ENCODE measurements around the gene CCNJL.

Gene CCNJL

DNA sequence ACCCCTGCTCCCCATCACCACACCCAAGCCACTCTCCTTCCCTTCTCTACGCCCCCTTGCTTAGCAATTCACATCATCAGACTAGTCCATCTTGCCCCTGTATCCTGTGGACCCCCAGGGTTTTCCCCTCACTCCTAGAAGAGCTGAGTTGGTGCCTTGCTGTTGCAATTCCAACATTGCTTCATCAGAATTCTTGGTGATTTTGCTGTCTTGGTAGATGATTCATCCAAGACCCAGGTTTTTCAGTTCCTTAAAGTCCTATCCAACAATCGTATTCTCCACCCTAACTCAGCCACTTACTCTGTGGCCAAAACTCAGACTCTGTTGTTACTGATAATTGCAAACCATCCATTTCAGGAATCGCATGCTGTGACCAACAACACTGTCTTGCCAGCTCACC is 21.4 kb upstream of the CCNJL start:
- DNase-seq (ENCODE audit: low spot score): no peak

DNA sequence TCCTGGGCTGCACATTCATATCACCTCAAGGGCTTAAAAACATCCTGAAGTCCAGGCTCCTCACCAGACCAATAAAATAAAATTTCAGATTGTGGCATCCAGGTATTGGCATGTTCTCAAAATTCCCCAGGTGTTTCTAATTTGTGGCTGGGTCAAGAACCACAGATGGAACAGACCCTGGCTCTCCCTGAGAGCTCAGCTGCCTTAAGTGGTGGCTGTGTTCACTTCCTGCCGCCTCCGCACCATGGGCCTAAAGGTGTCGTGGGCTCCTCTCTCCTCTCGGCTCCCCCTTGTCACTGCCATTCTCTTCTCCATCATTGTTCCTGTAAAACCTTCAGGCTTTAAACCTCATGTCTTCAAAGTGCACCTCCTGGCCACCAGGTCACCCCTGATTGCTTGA is 17.8 kb upstream of the CCNJL start:
- DNase-seq (ENCODE audit: low spot score): no peak

DNA sequence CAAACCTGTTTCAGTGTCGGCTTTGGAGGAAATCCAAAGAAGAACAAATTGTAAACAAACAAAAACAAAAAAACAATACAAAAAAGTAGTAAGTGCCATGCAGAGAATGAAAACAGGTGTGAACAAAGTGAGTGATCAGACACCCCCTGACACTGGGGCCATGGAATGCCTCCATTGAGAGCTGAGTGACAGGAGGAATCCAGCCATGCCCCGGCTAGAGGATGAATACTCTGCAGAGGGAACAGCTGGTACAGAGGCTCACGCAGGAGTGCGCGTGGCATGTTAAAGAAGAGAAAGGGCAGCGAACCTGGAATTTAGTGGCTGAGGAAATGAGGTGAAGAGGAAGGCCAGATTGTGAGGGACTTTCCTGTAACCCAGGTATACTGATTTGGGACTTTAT is 15.5 kb upstream of the CCNJL start:
- no peak for DNase-seq (ENCODE audit: low spot score)

DNA sequence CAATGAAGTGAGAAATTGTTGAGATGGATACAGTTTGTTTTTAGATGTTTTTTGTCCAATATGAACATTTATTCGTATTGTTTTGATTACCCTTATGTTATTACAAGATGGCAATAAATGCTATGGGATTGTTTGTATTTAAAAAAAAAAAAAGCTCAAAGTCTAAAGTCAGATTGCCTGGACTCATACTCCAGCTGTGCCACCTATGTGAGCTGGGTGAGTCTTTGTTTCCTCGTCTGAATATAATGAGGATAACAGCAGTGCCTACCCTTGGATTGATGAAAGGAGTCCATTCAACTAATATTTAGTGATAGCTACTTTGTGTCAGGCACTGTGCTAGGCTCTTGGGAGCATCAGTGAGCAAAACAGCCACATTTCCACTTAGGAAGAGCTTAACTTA is 14.6 kb upstream of the CCNJL start:
- DNase-seq (ENCODE audit: low spot score): no peak

DNA sequence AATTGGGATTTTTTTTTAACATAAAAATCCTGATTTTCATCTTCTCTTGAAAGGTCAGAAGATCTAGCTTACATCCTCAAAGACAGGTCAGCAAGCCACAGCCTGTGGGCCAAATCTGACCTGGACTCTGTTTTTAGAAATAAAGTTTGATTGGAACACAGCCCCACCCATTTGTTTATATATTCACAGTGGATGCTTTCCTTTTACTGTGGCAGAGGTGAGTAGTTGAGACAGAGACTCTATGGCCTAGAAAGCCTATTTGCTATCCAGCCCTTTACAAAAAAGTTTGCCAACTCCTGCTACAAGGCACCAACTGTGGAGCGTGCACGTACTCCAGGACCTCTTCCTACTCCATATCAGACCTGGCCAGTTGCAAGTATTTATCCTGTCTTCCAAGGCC is 13.4 kb upstream of the CCNJL start:
- no peak for DNase-seq (ENCODE audit: low spot score)

DNA sequence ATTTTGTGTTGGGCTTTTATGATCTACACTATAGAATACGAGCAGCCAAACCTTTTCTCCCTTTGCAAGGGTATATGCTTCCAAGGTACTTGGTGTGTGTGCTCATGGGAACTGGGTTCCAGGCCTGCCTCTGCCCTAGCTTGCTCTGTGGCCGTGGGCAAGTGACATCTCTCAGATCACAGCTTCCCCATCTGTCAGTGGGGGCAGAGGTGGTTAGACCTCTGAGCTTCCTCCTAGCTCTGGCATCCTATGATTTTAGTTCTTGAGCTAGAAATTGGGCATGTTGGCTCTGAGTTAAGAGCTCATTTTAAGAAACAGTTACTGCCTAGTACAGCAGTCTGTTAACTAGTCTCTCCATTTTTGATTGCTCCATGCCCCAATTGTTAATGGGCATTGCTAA is 12.5 kb upstream of the CCNJL start:
- no peak for DNase-seq (ENCODE audit: low spot score)

DNA sequence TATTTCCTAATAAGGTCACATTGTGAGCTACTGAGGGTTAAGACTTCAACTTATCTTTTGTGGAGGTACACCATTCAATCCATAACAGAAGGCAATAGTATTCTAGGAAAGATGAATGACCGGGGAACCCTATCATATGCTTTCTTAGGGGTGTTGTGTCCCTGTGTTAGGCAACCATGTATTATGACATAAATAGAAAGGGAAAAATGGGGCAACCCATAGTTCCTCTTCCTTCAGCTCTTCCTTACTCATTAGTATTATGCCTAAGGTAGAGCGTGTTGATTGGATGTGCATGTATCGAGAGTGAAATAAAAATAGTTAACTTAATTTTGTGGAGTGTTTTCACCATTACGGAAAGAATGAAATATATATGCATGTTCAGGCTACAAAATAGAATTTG is 6.0 kb upstream of the CCNJL start:
- no peak for DNase-seq (ENCODE audit: low spot score)

DNA sequence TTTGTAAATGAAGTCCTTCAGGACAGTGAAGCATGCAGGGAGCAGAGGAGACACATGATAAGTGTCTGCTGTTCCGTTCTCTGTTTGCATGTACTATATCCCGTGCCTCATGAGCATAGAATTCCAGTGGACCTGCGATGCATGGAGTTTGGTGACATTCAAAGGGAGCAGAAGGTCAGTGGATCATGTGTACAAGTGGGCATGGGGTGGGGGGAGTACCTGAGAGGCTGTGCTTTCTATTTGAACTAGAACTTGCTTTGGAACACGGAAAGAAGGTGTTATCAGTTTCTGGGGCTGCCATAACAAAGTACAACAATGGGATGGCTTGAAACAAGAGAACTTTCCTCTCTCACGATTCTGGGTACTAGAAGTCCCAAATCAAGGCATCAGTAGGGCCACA is 5.1 kb upstream of the CCNJL start:
- no peak for DNase-seq (ENCODE audit: low spot score)

DNA sequence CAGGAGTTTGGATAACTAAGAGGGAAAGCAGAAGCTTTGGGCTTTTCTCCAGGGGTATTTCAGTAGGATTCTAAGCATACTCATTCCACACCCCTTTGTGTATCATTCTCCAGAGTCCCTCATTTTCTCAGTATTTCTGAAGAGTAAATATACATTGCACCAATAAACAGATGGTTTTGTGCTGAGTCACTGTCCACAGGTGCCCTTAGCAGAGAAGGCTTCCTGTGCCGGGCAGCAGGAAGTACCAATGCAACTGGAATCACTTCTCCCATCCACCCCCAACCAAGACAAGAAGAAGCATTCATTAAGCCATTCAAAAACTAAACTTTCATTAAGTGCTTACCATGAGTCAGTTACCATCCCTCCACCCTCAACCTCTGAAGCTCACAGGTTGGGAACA is 3.6 kb upstream of the CCNJL start:
- peak; percentile 76 for DNase-seq (ENCODE audit: low spot score)

DNA sequence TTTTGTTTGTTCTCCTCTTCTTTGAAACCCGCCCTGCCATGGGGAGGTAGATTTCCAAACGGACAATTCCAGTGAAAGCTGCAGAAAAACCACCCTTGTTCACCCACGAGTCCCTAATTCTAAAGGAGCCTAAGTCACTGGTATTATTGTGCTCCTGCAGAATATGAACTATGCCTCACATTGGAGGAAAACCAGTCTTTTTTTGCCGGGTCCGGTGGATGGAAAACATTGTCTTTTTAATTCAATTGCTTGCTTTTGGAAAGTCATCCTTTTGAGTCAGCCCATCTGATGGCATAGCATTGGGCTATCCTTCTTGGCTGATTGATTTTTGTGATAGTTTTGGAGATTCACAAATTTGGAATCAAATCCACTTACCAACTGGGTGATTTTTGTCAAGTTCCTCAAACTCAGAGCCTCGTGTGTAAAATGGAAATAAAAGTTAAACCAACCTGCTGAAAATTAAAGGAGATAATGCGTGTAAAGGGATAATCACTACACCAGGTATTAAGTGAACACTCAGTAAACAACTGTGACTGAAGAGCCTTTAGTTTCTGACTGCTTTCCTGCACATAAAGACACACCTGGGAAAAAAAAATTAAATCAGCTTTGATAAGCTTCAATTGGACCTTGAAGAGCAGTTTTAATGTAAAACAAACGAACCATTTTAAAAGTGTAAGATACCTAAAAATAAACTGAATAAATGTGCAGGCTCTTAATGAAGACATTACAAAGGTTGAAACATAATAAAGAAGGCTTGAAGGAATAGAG is 780 bp upstream of the CCNJL start:
- DNase-seq (ENCODE audit: low spot score): peak; percentile 16

DNA sequence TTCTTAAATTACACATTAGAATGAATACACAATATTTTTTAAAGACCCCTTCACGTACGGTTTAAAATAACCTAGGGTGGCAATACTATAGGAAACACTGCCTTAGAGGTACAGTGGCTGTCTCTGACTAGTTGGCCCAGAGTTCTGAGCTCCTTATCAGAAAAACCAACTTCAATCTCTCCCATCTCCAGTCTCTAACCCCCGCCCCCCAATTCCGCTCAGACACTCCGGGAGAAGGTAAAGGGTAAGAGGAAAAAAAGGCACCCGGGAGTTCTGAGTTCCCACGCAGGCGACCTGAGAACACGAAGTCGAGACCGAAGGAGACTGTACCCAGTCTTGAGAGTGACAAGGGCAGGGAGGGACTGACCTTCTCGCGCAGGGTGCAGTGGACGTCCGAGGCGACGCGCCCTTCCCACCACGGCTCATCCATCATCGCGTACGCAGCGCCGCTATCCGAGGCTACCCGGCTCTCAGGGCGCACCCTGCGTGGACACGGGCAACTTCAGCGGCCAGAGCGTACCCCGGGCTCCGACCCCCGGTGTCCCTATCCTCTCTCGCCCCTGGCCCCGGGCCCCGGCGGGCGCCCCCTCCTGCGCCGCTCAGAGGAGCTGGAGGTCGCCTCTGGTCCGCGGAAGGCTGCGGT is 752 bp downstream of the CCNJL start:
- peak; percentile 22 for DNase-seq (ENCODE audit: low spot score)

DNA sequence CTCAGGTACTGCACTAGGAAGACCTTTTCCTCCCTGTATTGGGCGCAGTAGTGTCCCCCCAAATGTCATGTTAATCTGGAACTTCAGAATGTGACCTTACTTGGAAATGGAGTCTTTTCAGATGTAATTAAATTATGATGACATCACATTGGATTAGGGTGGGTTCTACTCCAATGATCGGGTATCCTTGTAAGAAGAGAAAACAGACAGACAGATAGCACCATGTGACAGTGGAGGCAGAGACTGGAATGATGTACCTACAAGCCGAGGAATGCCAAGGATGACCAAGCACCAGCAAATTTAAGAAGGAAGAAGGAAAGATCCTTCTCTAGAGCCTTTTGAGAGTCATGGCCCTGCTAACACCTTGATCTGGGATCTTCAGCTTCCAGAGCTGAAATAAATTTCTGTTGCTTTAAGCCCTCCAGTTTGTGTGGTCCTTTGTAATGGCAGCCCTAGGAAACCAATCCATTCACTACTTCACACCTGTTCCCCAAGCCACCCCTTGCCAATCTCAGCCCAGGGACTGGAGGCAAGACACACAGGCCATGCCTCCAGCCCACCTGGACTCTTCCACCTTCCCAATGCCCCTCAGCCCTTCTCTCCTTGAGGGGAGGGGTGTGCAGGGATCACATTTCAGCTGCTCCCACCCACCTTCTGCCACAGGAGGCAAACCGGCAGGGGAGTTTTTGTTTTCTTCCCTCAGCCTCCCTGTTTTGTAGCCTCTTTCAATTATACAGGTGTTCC is 1.6 kb downstream of the CCNJL start:
- no peak for DNase-seq (ENCODE audit: low spot score)

DNA sequence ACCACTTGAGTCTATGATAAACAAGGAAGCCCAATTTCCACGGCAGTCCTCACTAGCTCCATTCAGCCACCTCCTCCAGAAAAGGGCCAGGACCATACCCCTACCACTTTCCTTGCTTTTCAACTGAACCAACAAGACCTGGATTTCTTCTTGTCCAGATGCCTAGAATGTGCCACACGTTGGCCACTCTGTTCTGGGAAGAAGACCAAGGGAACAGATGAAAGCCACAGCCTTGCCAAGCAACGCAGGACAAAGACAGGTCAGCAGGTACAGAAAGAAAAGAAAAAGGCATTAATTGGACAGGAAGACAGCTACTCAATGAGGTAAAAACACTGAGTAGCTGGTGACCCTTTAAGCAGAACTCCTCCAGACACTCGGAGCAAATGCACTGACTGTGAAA is 2.2 kb downstream of the CCNJL start:
- DNase-seq (ENCODE audit: low spot score): no peak

DNA sequence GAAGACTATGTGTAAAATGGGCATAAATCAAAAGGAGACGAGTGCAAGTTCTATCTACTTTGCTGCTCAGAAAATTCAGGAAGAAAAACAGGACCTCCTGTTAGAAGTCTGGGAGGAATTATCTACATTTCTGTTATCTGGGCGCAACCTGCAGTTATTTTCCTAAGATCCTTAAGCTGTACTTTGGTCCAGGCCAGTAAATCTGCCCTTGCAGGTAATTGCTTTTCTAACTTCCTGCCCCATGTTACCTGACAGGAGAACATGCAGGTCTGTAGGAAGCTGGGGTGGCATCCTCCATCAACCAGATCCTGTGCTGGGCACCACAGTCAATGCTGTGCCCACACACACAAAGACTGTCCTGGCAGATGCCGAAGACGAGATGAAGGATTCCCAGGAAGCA is 5.7 kb downstream of the CCNJL start:
- DNase-seq (ENCODE audit: low spot score): no peak

DNA sequence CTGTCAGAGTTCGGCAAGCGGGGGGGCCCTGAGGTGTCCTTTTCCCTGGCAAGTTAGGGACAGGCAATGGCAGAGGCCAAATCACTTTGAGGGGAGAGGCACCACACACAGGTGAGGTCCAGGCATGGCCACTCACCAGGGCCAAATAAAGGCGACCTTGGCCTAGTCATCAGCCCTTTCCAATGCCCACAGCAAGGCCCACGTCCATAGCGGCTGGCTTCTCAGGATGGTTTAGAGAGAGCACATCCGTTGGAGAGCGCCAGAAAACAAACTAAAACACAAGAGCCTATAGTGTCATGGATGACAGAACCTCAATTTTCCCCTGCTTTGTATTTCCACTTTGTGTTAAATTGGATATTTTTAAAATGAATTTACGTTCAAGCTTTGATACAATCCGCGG is 7.0 kb downstream of the CCNJL start:
- no peak for DNase-seq (ENCODE audit: low spot score)

DNA sequence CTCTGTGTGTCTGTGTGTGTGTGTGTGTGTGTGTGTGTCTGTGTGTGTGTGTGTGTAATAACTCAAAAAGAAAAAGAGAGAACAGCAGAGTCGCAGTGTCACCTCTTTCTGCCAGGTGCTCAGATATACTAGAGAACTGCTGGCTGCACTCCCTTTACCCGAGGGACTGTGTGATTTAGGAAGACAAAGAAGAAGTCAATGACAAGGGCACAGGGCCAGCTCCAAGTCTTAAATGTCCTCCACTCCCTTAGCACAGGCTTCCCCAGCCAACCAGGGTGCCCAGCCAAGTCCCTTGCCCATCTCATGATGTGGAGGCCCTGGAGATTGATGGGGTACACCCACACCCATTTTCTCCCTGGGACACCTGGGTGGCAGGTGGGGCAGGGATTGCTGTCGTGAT is 8.7 kb downstream of the CCNJL start:
- DNase-seq (ENCODE audit: low spot score): no peak

DNA sequence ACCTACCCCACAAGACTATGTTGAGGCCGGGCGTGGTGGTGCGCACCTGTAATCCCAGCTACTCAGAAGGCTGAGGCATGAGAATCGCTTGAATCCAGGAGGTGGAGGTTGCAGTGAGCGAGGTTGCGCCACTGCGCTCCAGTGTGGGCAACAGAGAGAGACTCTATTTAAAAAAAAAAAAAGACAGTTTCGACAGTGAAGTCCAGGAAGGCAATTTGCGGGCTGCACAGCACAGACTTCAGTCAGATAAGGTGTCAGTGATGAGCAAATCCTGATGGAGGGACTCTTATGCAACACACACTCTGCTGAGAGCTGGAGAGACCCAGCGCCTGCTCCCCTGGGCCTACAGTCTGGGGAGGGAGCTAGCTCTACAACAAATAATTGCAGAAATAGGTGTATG is 14.2 kb downstream of the CCNJL start:
- no peak for DNase-seq (ENCODE audit: low spot score)

DNA sequence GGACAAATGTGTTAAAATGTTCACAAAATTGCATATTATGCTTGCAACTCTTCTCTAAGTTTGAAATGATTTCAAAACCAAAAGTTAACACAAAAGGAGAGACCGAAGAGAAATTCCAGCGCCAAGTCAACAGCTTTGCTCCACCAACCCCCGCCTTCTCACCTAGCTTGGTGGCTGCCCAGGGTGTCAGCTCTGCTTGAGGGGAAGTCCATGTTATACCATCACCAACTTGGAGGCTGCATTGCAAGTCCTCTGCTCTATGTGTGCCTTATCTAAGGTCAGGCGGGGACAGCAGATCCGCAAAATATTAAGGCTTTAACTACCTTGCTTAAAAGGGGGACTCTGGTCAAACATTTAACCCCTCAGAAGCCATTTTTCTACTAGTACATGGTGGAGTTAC is 14.6 kb downstream of the CCNJL start:
- no peak for DNase-seq (ENCODE audit: low spot score)

DNA sequence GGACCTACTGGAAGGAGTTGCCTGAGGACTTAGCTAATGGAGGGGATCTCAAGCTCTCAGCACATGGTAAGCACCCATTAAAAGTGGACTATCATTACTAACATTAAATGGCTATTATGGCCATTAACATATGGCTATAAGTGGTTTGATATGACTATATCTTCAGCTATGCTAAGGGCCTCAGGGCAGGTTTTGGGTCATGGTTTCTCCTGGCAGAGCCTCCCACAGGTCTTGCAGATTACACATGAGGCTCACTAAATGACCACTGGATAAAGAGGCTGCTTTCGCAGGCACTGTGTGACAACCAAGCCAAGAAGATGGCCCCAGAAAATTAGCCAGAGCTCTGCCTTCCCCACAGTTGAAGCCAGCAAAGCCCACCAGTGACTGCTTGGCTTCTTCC is 15.4 kb downstream of the CCNJL start:
- no peak for DNase-seq (ENCODE audit: low spot score)

DNA sequence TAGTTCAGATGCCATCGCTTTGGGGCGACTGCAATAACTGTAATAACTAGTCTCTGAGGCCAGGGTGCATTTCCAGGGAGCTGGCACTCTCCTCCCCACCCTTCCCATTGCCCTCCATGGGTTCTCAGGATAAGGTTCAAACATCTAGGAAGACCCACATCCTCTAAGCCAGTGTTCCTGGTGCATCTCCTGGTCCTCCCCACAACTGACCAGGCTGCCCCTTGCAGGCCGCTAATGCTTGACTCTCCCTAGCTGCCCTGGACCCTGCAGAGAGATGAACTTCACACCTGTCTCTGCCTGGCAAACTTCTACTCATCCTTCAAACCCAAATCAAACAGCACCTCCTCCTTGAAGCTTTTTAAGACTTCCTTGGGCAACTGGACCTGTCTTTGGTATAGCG is 15.9 kb downstream of the CCNJL start:
- no peak for DNase-seq (ENCODE audit: low spot score)

DNA sequence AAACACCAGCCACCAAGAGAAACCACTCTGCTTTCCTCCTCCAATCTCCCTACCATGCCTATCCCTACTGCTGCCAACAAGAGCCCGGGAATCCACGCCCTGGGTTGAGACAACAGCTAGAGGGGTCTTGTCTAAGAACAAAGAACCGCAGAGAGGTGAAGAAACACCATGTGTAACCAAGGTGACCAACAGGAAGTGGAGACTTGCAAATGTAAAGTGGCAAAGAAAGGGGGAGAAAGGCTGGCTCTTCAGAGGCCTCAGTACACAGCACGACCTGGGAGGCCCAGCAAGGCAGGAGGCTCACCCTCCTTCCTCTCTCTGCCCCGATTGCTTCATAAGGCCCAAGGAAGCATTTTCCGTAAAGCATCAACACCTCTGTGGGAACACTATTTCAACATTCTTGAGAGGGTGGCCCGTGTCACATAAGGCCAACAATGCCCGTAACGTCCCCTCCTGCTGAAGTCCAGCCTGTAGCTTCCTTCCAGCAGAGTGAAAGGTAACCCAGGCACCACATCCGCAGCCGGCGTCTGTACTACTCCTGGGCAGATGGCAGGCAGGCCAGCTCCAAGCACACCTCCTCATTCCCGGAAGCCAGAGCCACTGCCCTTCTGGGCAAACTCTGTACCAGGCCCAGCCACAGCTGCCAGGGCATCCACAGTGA is 18.3 kb downstream of the CCNJL start:
- DNase-seq (ENCODE audit: low spot score): no peak

DNA sequence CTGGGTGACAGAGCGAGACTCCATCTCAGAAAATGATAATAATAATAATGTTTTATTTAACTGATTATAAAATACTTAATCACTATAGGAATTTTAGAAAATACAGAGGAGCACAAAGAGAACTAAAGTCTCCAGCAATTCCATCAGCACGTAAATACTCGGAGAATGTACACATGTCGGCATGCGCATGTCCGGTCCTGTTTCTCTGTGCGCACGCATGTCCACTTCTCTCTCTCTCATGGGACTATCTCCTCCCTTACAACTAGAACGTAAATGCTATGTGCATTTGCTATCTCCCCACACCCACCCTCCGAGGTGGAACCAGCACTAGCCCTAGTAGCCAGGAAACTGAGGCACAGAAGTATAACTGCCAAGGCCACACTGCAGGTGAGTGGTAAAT is 19.0 kb downstream of the CCNJL start:
- DNase-seq (ENCODE audit: low spot score): no peak

DNA sequence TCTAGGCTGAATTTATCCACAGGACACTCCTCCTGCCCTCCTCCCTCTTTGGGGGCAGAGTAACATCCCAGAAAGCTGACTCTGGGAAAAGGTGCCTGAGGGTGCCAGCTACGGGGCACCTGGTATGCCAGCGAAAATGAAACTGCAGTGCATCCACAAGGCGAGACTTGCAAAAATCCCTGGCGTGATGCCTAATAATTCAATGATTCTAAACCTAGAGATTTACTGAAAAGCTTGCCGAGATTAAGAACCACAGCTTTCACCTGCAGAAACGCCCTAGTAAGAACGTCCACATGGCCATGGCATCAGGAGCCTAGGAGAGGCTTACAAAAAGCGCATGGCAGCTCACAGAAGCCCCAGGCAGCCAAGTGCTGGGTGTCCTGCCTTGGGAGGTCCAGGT is 20.9 kb downstream of the CCNJL start:
- no peak for DNase-seq (ENCODE audit: low spot score)

All from kidney capillary endothelial cell (primary cell).